ENCODE measurements around the gene RUNX1. TPM values are rescaled to one million over a fixed set of nuclear protein-coding genes. Genes with fewer than 3 reads are reported as not detected.

RUNX1 gene
- total RNA-seq, 1 donor from 2014 or later = 0.47 TPM

DNA sequence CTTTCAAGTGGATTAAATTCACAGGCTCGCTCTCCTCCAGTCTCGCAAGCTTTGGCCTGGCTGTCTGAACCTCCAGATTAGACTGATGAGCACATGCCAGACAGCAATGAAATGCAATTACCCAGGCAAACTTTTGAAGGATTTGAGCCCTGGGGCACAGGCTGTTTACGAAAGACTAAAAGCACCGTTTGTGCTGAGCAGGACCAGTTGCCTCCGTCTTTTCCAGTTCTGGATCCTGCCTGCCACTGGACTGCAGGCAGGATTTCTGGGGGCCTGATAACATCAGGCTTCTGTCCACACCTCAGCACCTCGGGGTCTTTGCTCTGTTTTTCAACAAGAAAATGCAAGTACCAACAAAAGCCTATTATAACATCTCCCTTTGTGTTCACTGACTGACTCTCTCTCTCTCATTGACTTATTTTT is 234.6 kb downstream of the RUNX1 start:
- no peak overlapping the region for H3K4me3 Mint-ChIP-seq (ENCODE audit: unreplicated experiment)
- H3K4me1 Mint-ChIP-seq (ENCODE audit: low read depth, unreplicated experiment) = no peaks in the 10 kb centered on the region
- no peak for DNase-seq
- H3K36me3 Mint-ChIP-seq (ENCODE audit: unreplicated experiment) = no peaks in the 10 kb centered on the region
- peaks cover 1% of the 10 kb centered on the region for H3K27me3 Mint-ChIP-seq (ENCODE audit: unreplicated experiment)
- TF ChIP-seq, protein P1, sequence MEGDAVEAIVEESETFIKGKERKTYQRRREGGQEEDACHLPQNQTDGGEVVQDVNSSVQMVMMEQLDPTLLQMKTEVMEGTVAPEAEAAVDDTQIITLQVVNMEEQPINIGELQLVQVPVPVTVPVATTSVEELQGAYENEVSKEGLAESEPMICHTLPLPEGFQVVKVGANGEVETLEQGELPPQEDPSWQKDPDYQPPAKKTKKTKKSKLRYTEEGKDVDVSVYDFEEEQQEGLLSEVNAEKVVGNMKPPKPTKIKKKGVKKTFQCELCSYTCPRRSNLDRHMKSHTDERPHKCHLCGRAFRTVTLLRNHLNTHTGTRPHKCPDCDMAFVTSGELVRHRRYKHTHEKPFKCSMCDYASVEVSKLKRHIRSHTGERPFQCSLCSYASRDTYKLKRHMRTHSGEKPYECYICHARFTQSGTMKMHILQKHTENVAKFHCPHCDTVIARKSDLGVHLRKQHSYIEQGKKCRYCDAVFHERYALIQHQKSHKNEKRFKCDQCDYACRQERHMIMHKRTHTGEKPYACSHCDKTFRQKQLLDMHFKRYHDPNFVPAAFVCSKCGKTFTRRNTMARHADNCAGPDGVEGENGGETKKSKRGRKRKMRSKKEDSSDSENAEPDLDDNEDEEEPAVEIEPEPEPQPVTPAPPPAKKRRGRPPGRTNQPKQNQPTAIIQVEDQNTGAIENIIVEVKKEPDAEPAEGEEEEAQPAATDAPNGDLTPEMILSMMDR (IDR thresholded peaks at IDR 0.05; ENCODE audit: partially characterized antibody, unreplicated experiment) = no peak
- H3K27ac Mint-ChIP-seq (ENCODE audit: unreplicated experiment) = no peak overlapping the region
- peaks cover 4% of the 10 kb centered on the region for H3K9me3 Mint-ChIP-seq (ENCODE audit: unreplicated experiment)

DNA sequence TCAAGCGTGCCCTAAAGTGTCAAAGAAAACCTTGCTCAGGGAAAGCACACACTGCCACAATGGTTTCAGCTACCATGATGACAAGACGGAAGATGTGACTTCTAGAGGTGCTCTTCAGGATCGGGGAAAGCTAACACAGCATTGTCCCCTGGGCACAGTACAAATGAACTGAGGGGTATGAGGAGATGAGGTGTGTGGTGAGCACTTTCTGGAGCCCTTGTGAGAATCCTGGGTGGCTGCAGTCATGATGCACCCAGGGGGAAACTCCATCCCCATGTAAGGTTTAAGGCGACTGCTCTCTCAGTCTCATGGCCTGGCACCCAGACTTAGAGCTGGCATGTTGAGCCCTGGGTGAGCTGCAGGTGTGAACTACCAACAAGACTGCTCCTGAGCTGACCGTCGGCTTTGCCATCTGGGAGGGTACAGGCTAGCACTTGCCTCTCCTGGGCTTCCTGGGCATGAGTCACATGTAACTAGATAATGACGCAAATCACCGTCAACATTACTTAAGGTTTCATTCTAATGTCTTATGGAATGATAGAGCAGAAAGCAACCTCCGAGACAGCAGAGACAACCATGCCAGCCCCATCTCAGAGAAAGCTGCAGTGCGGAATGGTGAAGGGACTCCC is 235.7 kb downstream of the RUNX1 start:
- Mint-ChIP-seq H3K27ac (ENCODE audit: unreplicated experiment) (no peak overlapping the region), H3K9me3 (ENCODE audit: unreplicated experiment) (peaks cover 4% of the 10 kb centered on the region), H3K36me3 (ENCODE audit: unreplicated experiment) (no peaks in the 10 kb centered on the region), H3K4me3 (ENCODE audit: unreplicated experiment) (no peak overlapping the region), H3K4me1 (ENCODE audit: low read depth, unreplicated experiment) (no peaks in the 10 kb centered on the region), H3K27me3 (ENCODE audit: unreplicated experiment) (peaks cover 1% of the 10 kb centered on the region)
- TF ChIP-seq, protein P1 (IDR thresholded peaks at IDR 0.05; ENCODE audit: partially characterized antibody, unreplicated experiment) = no peak
- no peak for DNase-seq

DNA sequence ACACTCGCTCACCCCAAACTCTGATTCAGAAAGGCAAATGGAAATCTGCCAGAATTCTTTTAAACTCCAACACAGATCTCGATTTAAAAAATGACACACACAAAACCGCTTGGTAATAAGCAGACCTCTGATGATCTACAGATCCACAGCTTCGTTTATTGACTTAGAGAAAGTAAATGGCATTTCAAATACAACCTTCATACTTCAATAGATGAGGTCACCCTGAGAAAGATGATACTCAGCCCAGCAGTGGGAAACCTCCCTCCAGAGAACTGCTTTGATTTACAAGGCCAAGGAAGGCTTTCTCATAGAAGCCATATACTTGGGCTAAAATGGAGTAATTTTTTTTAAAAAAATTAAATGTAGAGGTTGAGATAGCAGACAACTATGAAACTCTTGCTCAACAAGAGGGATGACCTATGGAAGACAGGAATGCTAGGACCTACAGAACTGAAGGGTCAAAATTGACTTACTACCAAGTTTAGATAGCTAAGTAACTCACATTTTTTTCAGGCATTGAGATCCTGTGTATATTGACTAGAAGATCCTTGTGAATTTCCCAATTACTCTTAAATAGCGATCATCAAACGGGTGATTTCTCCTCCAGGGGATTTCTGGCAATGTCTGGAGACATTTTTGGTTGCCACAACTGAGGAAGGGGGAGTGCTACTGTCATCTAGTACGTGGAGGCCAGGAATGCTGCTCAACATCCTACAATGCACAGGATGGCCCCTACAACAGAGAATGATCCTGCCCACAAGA is 236.4 kb downstream of the RUNX1 start:
- H3K4me3 Mint-ChIP-seq (ENCODE audit: unreplicated experiment) = no peak overlapping the region

DNA sequence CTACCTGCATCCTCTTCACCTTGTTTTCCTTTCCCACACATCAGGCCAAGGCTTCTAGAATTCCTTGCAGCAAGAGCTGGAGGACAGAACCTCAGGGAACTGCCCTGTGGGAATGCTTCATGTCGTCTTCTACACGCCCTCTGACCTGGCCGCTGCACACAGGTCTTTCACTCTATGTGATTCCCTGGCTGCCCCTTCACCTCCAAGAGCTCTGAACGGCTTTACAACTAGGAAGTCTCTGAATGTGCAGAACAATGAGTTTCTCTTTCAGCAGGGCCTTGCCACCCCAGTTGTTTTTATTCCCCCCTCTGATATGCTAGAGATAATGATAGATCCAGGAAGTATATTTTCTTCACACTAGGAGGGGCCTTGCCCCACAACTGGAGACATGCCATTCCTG is 237.7 kb downstream of the RUNX1 start:
- H3K4me3 Mint-ChIP-seq (ENCODE audit: unreplicated experiment) = no peak overlapping the region
- H3K27ac Mint-ChIP-seq (ENCODE audit: unreplicated experiment) = no peak overlapping the region
- DNase-seq = no peak
- H3K9me3 Mint-ChIP-seq (ENCODE audit: unreplicated experiment) = peaks cover 6% of the 10 kb centered on the region
- TF ChIP-seq, protein P1 (IDR thresholded peaks at IDR 0.05; ENCODE audit: partially characterized antibody, unreplicated experiment) = no peak
- peaks cover 1% of the 10 kb centered on the region for H3K27me3 Mint-ChIP-seq (ENCODE audit: unreplicated experiment)
- H3K4me1 Mint-ChIP-seq (ENCODE audit: low read depth, unreplicated experiment) = no peaks in the 10 kb centered on the region
- peaks cover 7% of the 10 kb centered on the region for H3K36me3 Mint-ChIP-seq (ENCODE audit: unreplicated experiment)

More for the DNA sequence above, 236.4 kb downstream of the RUNX1 start:
- no peak overlapping the region for H3K27ac Mint-ChIP-seq (ENCODE audit: unreplicated experiment)
- H3K36me3 Mint-ChIP-seq (ENCODE audit: unreplicated experiment) = no peaks in the 10 kb centered on the region
- H3K9me3 Mint-ChIP-seq (ENCODE audit: unreplicated experiment) = peaks cover 4% of the 10 kb centered on the region
- TF ChIP-seq, protein P1 (IDR thresholded peaks at IDR 0.05; ENCODE audit: partially characterized antibody, unreplicated experiment) = no peak
- H3K4me1 Mint-ChIP-seq (ENCODE audit: low read depth, unreplicated experiment) = no peaks in the 10 kb centered on the region
- no peak for DNase-seq
- peaks cover 1% of the 10 kb centered on the region for H3K27me3 Mint-ChIP-seq (ENCODE audit: unreplicated experiment)

DNA sequence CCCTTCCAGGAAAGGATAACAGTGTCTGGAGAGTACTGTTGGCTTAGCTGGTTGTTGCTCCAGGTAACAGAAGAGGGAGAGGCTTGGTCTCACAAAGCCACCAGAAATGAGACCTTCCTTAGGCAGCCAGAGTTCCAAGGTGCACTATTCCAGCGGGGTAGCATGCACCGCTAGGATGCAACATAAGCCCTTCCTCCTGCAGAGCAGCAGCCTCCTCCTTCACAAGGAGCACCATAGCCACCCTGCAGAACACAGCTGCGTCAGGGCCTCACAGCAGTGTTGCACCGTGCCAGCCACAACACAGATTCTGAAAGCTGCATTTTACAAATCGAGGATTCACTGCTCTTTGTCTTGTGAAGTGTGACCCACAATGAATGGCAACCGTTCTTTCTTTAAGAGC is 238.3 kb downstream of the RUNX1 start:
- no peak overlapping the region for H3K4me3 Mint-ChIP-seq (ENCODE audit: unreplicated experiment)
- no peak for DNase-seq
- TF ChIP-seq, protein P1 (IDR thresholded peaks at IDR 0.05; ENCODE audit: partially characterized antibody, unreplicated experiment) = no peak
- H3K4me1 Mint-ChIP-seq (ENCODE audit: low read depth, unreplicated experiment) = no peaks in the 10 kb centered on the region
- peaks cover 6% of the 10 kb centered on the region for H3K9me3 Mint-ChIP-seq (ENCODE audit: unreplicated experiment)
- peaks cover 9% of the 10 kb centered on the region for H3K36me3 Mint-ChIP-seq (ENCODE audit: unreplicated experiment)
- no peak overlapping the region for H3K27ac Mint-ChIP-seq (ENCODE audit: unreplicated experiment)
- H3K27me3 Mint-ChIP-seq (ENCODE audit: unreplicated experiment) = peaks cover 1% of the 10 kb centered on the region

Measured in glutamatergic neuron (in vitro differentiated cells).